ENCODE measurements around the gene ASAP2. TPM values are rescaled to one million over a fixed set of nuclear protein-coding genes. Genes with fewer than 3 reads are reported as not detected.

The ASAP2 gene
- total RNA-seq, 2 experiments from 2014 or later: 0.16 TPM; not detected in 1

GRCh38 chr2:9326975-9327374 is 120.4 kb downstream of the ASAP2 start:
- DNase-seq (no peak), ATAC-seq (ENCODE audit: poor library complexity) (no peak)
- Histone ChIP-seq H3K27ac (ENCODE audit: low read depth in 1 of 2, low read length in 2 of 2) (no peak overlapping the region), H3K4me1 (ENCODE audit: insufficient read depth, low read length) (no peaks in the 10 kb centered on the region), H3K36me3 (ENCODE audit: insufficient read depth, low read length) (no peaks in the 10 kb centered on the region), H3K27me3 (ENCODE audit: control insufficient read depth in 1 of 2, insufficient read depth in 2 of 2, low read length in 2 of 2) (peaks cover 2 to 7% of the 10 kb centered on the region in 2 experiments), H3K9me3 (ENCODE audit: control insufficient read depth in 1 of 2, insufficient read depth in 1 of 2, low read length in 2 of 2) (no peaks in the 10 kb centered on the region), H3K4me3 (ENCODE audit: low read length) (no peak overlapping the region)
- CTCF ChIA-PET: no interaction called here
- Mint-ChIP-seq H3K36me3 (ENCODE audit: low read depth) (no peaks in the 10 kb centered on the region), H3K4me3 (no peak overlapping the region), H3K27ac (no peak overlapping the region), H3K27me3 (peaks cover 4% of the 10 kb centered on the region), H3K9me3 (no peaks in the 10 kb centered on the region), H3K4me1 (ENCODE audit: low read depth) (no peaks in the 10 kb centered on the region)
- POLR2A ChIA-PET: no interaction called here
- TF ChIP-seq CTCF (IDR thresholded peaks at IDR 0.05): no peak
- intact Hi-C loops (cut with DNase I, micrococcal nuclease): no loop called here

- H3K27ac ChIP-seq (ENCODE audit: low read depth in 1 of 2, low read length in 2 of 2): no peak overlapping the region
- no peak overlapping the region for H3K27ac Mint-ChIP-seq
- no peaks in the 10 kb centered on the region for H3K4me1 Mint-ChIP-seq (ENCODE audit: low read depth)
- TF ChIP-seq CTCF (IDR thresholded peaks at IDR 0.05): no peak
- no peaks in the 10 kb centered on the region for H3K9me3 ChIP-seq (ENCODE audit: control insufficient read depth in 1 of 2, insufficient read depth in 1 of 2, low read length in 2 of 2)
- H3K9me3 Mint-ChIP-seq: no peaks in the 10 kb centered on the region
- peaks cover 4% of the 10 kb centered on the region for H3K27me3 Mint-ChIP-seq
- H3K27me3 ChIP-seq (ENCODE audit: control insufficient read depth in 1 of 2, insufficient read depth in 2 of 2, low read length in 2 of 2): peaks cover 2 to 7% of the 10 kb centered on the region in 2 experiments
- no peaks in the 10 kb centered on the region for H3K36me3 ChIP-seq (ENCODE audit: insufficient read depth, low read length)
- H3K4me3 ChIP-seq (ENCODE audit: low read length): no peak overlapping the region
- H3K36me3 Mint-ChIP-seq (ENCODE audit: low read depth): no peaks in the 10 kb centered on the region
- ATAC-seq (ENCODE audit: poor library complexity) (no peak), DNase-seq (no peak)
- CTCF ChIA-PET: no interaction called here
- H3K4me1 ChIP-seq (ENCODE audit: insufficient read depth, low read length): no peaks in the 10 kb centered on the region
- no peak overlapping the region for H3K4me3 Mint-ChIP-seq
- intact Hi-C loops (cut with DNase I, micrococcal nuclease): no loop called here
- POLR2A ChIA-PET: no interaction called here
Measured at GRCh38 chr2:9327873-9328352, 121.3 kb downstream of the ASAP2 start.

GRCh38 chr2:9328931-9329330 is 122.3 kb downstream of the ASAP2 start:
- Histone ChIP-seq H3K27me3 (ENCODE audit: control insufficient read depth in 1 of 2, insufficient read depth in 2 of 2, low read length in 2 of 2) (peaks cover 2 to 7% of the 10 kb centered on the region in 2 experiments), H3K36me3 (ENCODE audit: insufficient read depth, low read length) (no peaks in the 10 kb centered on the region), H3K9me3 (ENCODE audit: control insufficient read depth in 1 of 2, insufficient read depth in 1 of 2, low read length in 2 of 2) (no peaks in the 10 kb centered on the region), H3K4me1 (ENCODE audit: insufficient read depth, low read length) (no peaks in the 10 kb centered on the region), H3K27ac (ENCODE audit: low read depth in 1 of 2, low read length in 2 of 2) (no peak overlapping the region), H3K4me3 (ENCODE audit: low read length) (no peak overlapping the region)
- intact Hi-C loops (cut with DNase I, micrococcal nuclease): no loop called here
- no peak for DNase-seq
- H3K4me1 Mint-ChIP-seq (ENCODE audit: low read depth): no peaks in the 10 kb centered on the region
- H3K27ac Mint-ChIP-seq: no peak overlapping the region
- H3K27me3 Mint-ChIP-seq: peaks cover 4% of the 10 kb centered on the region
- ChIA-PET CTCF (no interaction called here), POLR2A (no interaction called here)
- no peaks in the 10 kb centered on the region for H3K36me3 Mint-ChIP-seq (ENCODE audit: low read depth)
- no peak overlapping the region for H3K4me3 Mint-ChIP-seq
- H3K9me3 Mint-ChIP-seq: no peaks in the 10 kb centered on the region
- ATAC-seq (ENCODE audit: poor library complexity): no peak
- no peak for TF ChIP-seq CTCF (IDR thresholded peaks at IDR 0.05)
